Stimulated activated CD4-positive, alpha-beta T cell treated with anti-CD3 and anti-CD28 coated beads, Interleukin-15, amount 100 ng/mL, for 1 hour (primary cell): ENCODE measurements around the gene TUBGCP6.
A peak's percentile ranks its signal among the peaks of the same experiment; 100 is the strongest.
"Not testable (repeated sequence)": the region's sequence is repeated elsewhere in the genome, so short reads cannot be mapped to it uniquely, and the experiment has no call there.

Source experiments
- DNase-seq, 2 donors: peaks; one replicate each; pipeline ENCODE4 v3.0.0-alpha.2; 2020; ENCODE audit warnings: low read depth in 1 of 2, low spot score in 1 of 2

TUBGCP6 gene

GRCh38 chr22:50215297-50216054 is 29.3 kb downstream of the TUBGCP6 start:
- DNase-seq: no peak

- DNase-seq: no peak
These were observed 31.6 kb downstream of the TUBGCP6 start for GRCh38 chr22:50213263-50213662.

DNA sequence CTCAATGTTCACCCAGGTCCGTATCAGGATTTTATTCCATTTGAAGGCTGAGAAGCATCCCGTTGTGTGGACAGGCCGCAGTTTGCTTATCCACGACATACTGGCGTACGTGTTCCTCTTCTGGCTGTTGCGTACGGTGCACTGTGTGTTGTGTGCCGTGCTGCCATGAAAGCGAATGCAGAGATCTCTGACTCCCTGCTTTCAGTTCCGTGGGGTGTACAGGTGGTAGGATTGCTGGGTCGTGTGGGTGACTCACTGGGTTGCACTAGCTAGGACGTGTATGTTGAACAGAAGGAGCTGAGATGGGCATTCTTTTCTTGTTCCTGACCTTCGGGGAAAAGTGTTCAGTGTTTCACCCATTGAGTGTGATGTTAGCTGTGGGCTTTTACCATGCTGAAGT is 33.7 kb downstream of the TUBGCP6 start:
- no peak for DNase-seq

DNA sequence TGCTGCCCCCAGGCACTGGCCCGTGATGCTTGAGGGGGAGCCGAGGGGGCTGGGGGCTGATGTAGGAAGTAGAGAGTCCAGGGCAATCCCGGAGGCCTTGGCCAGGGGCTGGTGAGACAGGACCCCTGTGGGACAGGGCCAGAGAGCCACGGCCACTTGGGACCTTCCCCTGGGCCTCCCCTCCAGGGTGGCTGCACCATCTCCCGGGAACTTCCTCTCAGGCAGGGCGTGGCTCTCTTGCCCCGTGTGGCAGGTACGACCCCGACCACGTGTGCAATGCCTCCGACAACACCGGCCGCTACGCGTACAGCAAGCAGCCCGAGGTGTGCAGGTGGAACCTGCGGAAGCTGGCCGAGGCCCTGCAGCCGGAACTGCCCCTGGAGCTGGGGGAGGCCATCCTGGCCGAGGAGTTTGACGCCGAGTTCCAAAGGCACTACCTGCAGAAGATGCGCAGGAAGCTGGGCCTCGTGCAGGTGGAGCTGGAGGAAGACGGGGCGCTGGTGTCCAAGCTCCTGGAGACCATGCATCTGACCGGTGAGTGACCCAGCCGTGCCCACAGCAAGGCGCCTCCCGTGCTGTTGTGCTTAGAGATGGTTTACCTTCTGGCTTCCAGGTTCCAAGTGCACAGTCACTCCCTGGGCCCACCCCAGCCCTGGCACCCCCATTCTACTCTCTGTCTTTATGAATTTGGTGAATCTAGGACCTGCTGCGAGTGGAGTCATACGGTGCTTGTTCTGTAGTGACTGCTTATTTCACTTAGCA is 34.3 kb downstream of the TUBGCP6 start:
- no peak for DNase-seq

DNA sequence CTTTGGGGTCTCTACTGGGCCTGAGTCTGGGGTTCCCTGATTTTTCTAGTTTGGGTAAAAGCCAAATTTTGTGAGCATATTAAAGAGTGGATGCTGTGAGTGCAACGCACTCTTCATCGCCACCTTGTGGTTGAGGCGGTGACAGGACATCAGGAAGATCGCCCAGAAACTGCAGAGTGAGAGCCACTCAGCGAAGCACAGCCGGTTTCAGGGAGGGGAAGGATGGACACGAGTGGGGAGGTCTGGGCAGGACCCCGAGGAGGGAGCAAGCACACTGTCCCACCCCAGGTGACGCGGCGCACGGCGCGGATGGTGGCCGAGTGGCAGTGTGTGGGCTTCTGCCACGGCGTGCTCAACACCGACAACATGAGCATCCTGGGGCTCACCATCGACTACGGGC is 34.9 kb downstream of the TUBGCP6 start:
- DNase-seq: peak; percentile 50 to 52

DNA sequence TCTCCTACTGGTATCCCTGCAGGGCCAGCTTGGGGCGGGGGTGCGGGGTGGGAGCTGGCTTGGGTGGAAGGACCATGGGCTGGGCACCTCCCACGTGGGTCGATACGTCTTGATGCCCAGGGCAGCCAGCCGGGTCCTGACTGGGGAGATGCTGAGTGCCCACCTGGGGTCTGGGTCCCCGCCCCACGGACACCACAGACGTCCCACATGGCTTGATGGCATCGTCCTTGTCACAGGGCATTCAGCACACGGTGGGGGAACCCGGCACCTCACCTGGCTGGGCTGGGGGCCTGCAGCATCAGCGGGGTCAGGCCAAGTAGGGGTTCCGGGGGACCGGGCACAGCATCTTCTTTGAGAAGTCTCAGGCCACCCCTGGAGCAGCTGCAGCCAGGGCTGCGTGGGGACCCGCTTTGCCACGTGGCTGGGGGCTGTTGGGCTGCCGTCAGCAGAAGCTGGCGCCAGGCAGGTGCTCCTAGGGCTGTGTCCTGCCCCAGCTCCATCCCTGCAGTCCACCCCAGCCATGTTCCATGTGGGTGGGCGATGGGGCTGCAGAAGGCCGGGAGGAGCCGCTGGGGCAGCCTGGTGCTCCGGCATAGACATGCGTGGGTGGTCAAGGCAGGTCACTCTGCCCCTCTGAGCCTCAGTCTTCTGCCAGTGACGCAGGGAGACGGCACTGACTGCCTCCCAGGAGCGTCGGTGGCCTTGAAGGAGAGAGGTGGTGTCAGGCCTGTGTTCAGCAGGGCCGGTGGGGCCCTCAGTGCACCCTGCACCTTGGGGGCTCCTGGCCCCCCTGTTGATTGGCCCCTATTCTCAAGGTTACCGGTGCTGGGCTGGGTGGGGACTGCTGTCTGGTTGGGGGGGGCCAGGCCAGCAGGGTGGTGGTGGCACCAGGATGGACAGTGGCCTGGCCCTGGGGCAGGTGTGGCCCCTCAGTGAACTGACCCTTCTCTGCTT is 35.6 kb downstream of the TUBGCP6 start:
- DNase-seq: no peak

- no peak for DNase-seq
These were observed 36.3 kb downstream of the TUBGCP6 start for GRCh38 chr22:50208430-50208938.

GRCh38 chr22:50207383-50208140 is 37.3 kb downstream of the TUBGCP6 start:
- DNase-seq: no peak

DNA sequence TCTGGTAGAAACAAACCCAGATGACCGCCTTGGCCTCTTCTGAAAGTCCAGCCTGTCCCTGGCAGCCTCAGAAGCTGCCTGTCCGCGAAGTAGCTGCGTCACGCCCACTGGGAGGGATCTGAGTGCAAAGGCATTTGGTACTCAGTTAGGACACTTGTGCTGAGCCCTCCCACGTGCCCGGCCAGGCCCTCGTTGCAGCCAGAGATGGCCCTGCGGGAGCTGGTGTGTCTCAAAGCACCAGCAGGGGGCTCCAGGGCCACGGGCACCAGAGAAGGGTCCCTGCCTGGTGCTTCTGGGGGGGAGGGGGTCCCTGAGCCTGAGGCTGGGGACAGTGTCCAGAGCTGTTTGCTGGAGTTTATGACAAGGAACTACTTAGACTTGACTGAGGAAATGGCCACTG is 38.2 kb downstream of the TUBGCP6 start:
- DNase-seq: no peak

- DNase-seq: no peak
These were observed 38.8 kb downstream of the TUBGCP6 start for GRCh38 chr22:50205781-50206569.

DNA sequence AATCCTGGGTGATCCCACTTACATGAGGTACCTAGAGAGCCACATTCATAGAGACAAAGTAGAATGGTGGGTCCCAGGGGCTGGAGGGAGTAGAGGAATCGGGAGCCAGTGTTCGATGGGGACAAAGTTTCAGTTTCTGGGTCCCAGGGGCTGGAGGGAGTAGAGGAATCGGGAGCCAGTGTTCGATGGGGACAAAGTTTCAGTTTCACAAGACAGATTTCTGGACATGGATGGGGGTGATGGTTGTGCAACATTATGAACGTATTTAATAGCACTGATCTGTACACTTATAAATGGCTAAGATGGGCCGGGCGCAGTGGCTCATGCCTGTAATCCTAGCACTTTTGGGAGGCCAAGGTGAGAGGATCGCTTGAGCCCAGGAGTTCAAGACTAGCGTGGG is 39.8 kb downstream of the TUBGCP6 start:
- DNase-seq: not testable (repeated sequence)

- no peak for DNase-seq
These were observed 40.3 kb downstream of the TUBGCP6 start for GRCh38 chr22:50204571-50204970.

DNA sequence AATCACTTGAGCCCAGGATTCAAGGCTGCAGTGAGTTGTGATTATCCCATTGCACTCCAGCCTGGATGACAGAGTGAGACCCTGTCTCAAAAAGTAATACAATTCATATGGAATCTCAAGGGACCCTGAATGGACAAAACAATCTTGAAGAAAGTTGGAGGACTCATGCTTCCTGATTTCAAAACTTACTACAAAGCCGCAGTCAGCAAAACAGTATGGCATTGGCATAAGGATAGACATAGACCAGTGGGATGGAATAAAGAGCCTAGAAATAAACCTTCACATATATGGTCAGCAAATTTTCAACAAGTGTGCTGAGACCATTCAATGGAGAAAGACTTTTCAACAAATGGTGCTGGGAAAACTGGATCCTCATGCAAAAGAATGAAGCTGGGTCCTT is 41.5 kb downstream of the TUBGCP6 start:
- no peak for DNase-seq

- DNase-seq: no peak
These were observed 42.6 kb downstream of the TUBGCP6 start for GRCh38 chr22:50202130-50202666.

- DNase-seq: no peak
These were observed 43.4 kb downstream of the TUBGCP6 start for GRCh38 chr22:50201191-50202129.

GRCh38 chr22:50200461-50201190 is 44.2 kb downstream of the TUBGCP6 start, which contains the start of gene SELENOO:
Gene SELENOO, plus strand, starts transcription at chr22:50201011. Its CDS starts 26 bp downstream, at chr22:50201037.
- DNase-seq: peak; percentile 87 to 92

- DNase-seq: no peak
These were observed 44.9 kb downstream of the TUBGCP6 start for GRCh38 chr22:50199829-50200460.
